ENCODE results near the gene CDKAL1.
"Not testable (repeated sequence)": the region's sequence is repeated elsewhere in the genome, so short reads cannot be mapped to it uniquely, and the experiment has no call there.

CDKAL1 gene

GRCh38 chr6:20724443-20725190 lies 190.4 kb downstream of the CDKAL1 start:
- no peak overlapping the region for H3K4me3 ChIP-seq (ENCODE audit: low read length)
- no peaks in the 10 kb centered on the region; the same call in 1 of the 2 replicates for H3F3A ChIP-seq (ENCODE audit: insufficient read depth, low read length)
- no peak overlapping the region for H3K27ac ChIP-seq (ENCODE audit: low read length)
- no peaks in the 10 kb centered on the region for H3K36me3 ChIP-seq (replicated peaks; ENCODE audit: insufficient read depth, low read length)
- no peak for DNase-seq
- TF ChIP-seq EZH2phosphoT487 (IDR thresholded peaks at IDR 0.05; ENCODE audit: low read length) (no peak), EZH2 (optimal IDR thresholded peaks at IDR 0.05; ENCODE audit: low read depth, low read length) (no peak), CTCF (IDR thresholded peaks at IDR 0.05; ENCODE audit: low read length) (no peak)
- H3K79me2 ChIP-seq (ENCODE audit: low read length), result peaks cover 9% of the 10 kb centered on the region; the same call in 1 of the 2 replicates
- H4K20me1 ChIP-seq (ENCODE audit: insufficient read depth, low read length), result no peaks in the 10 kb centered on the region
- H3K9ac ChIP-seq (ENCODE audit: low read length), result no peak overlapping the region
- H3K9me2 ChIP-seq (replicated peaks; ENCODE audit: insufficient read depth, low read length), result no peaks in the 10 kb centered on the region
- peaks cover 12% of the 10 kb centered on the region; the same call in 1 of the 2 replicates for H3K4me1 ChIP-seq (ENCODE audit: low read length)
- no peak overlapping the region for H3K4me2 ChIP-seq (ENCODE audit: low read depth, low read length)
- no peaks in the 10 kb centered on the region for H3K9me3 ChIP-seq (replicated peaks; ENCODE audit: insufficient read depth, low read length)
- H3K27me3 ChIP-seq (replicated peaks; ENCODE audit: insufficient read depth, low read length), result no peaks in the 10 kb centered on the region
- no peak overlapping the region for H2AFZ ChIP-seq (ENCODE audit: low read length)

GRCh38 chr6:20725235-20725634 lies 191.0 kb downstream of the CDKAL1 start:
- H3K9ac ChIP-seq (ENCODE audit: low read length); DNase-seq; H3K36me3 ChIP-seq (replicated peaks; ENCODE audit: insufficient read depth, low read length); H3K4me3 ChIP-seq (ENCODE audit: low read length); H4K20me1 ChIP-seq (ENCODE audit: insufficient read depth, low read length); H3K9me2 ChIP-seq (replicated peaks; ENCODE audit: insufficient read depth, low read length); H3K79me2 ChIP-seq (ENCODE audit: low read length); H3K27ac ChIP-seq (ENCODE audit: low read length); H2AFZ ChIP-seq (ENCODE audit: low read length); H3K9me3 ChIP-seq (replicated peaks; ENCODE audit: insufficient read depth, low read length); H3K4me2 ChIP-seq (ENCODE audit: low read depth, low read length); H3F3A ChIP-seq (ENCODE audit: insufficient read depth, low read length); H3K27me3 ChIP-seq (replicated peaks; ENCODE audit: insufficient read depth, low read length): not testable (repeated sequence)
- peaks cover 12% of the 10 kb centered on the region; the same call in 1 of the 2 replicates for H3K4me1 ChIP-seq (ENCODE audit: low read length)

- no peak overlapping the region for H3K27ac ChIP-seq (ENCODE audit: low read length)
- no peaks in the 10 kb centered on the region for H3F3A ChIP-seq (ENCODE audit: insufficient read depth, low read length)
- no peaks in the 10 kb centered on the region; the same call in 1 of the 2 replicates for H3K79me2 ChIP-seq (ENCODE audit: low read length)
- no peak overlapping the region for H3K4me3 ChIP-seq (ENCODE audit: low read length)
- no peak for DNase-seq
- no peak overlapping the region for H3K4me2 ChIP-seq (ENCODE audit: low read depth, low read length)
- H4K20me1 ChIP-seq (ENCODE audit: insufficient read depth, low read length), result no peaks in the 10 kb centered on the region
- no peaks in the 10 kb centered on the region for H3K27me3 ChIP-seq (replicated peaks; ENCODE audit: insufficient read depth, low read length)
- H2AFZ ChIP-seq (ENCODE audit: low read length), result no peak overlapping the region
- H3K36me3 ChIP-seq (replicated peaks; ENCODE audit: insufficient read depth, low read length), result no peaks in the 10 kb centered on the region
- no peaks in the 10 kb centered on the region for H3K4me1 ChIP-seq (ENCODE audit: low read length)
- no peaks in the 10 kb centered on the region for H3K9me3 ChIP-seq (replicated peaks; ENCODE audit: insufficient read depth, low read length)
- H3K9me2 ChIP-seq (replicated peaks; ENCODE audit: insufficient read depth, low read length), result no peaks in the 10 kb centered on the region
- no peak for TF ChIP-seq EZH2phosphoT487 (IDR thresholded peaks at IDR 0.05; ENCODE audit: low read length)
- no peak for TF ChIP-seq CTCF (IDR thresholded peaks at IDR 0.05; ENCODE audit: low read length)
- no peak for TF ChIP-seq EZH2 (optimal IDR thresholded peaks at IDR 0.05; ENCODE audit: low read depth, low read length)
- H3K9ac ChIP-seq (ENCODE audit: low read length), result no peak overlapping the region
Observed at GRCh38 chr6:20729086-20729485, 194.8 kb downstream of the CDKAL1 start.

GRCh38 chr6:20732362-20732761 lies 198.1 kb downstream of the CDKAL1 start:
- not testable (repeated sequence) for H3K4me1 ChIP-seq (ENCODE audit: low read length); H3K27ac ChIP-seq (ENCODE audit: low read length); H2AFZ ChIP-seq (ENCODE audit: low read length); H3K9me3 ChIP-seq (replicated peaks; ENCODE audit: insufficient read depth, low read length); H4K20me1 ChIP-seq (ENCODE audit: insufficient read depth, low read length); H3K79me2 ChIP-seq (ENCODE audit: low read length); H3F3A ChIP-seq (ENCODE audit: insufficient read depth, low read length); H3K27me3 ChIP-seq (replicated peaks; ENCODE audit: insufficient read depth, low read length); H3K9me2 ChIP-seq (replicated peaks; ENCODE audit: insufficient read depth, low read length); H3K36me3 ChIP-seq (replicated peaks; ENCODE audit: insufficient read depth, low read length); H3K4me2 ChIP-seq (ENCODE audit: low read depth, low read length); H3K4me3 ChIP-seq (ENCODE audit: low read length); DNase-seq; H3K9ac ChIP-seq (ENCODE audit: low read length)
